Measurements from ENCODE around the gene ERBB4.

The ERBB4 gene

DNA sequence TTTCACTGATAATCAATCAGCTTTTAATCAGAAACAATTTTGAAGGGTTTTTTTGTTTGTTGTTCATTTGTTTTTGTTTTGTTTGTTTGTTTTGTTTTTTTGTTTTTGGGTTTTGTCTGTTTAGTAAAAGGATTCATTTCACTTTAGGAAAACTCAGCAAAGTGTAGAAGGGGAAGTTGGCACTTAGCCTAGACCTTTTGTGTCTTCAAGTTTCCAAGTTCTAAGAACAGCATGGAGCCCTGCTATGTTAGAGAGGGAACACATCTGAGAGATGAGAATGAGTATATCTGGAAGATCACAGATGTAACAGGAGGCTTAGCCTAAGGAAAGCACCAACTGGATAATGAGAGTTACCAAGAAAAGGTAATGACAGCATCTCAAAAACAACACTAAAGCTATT lies 501.5 kb downstream of the ERBB4 start:
- DNase-seq: peak; percentile 60

- no peak for DNase-seq
These were observed 503.6 kb downstream of the ERBB4 start for GRCh38 chr2:212034841-212035585.

DNA sequence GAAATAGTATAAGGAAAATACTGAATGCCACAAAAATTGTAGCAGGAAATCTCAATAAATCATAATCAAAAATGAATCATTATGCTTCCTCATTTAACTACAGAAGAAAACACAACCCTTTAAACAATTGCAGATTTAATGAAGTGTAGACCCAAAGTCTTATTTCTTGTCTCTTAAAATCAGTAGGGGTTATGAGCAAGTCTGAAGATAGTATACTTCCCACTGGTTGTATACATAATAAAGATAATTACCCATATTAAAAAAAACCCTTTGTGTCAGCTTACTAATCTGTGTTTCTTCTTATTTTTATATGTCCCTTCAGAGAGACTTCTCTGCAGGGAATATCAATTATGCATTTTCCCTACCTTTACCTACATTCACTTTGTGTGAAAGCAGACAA lies 504.7 kb downstream of the ERBB4 start:
- no peak for DNase-seq

GRCh38 chr2:212032536-212033219 lies 505.9 kb downstream of the ERBB4 start:
- no peak for DNase-seq

GRCh38 chr2:212032032-212032431 lies 506.6 kb downstream of the ERBB4 start:
- DNase-seq: peak; percentile 30

DNA sequence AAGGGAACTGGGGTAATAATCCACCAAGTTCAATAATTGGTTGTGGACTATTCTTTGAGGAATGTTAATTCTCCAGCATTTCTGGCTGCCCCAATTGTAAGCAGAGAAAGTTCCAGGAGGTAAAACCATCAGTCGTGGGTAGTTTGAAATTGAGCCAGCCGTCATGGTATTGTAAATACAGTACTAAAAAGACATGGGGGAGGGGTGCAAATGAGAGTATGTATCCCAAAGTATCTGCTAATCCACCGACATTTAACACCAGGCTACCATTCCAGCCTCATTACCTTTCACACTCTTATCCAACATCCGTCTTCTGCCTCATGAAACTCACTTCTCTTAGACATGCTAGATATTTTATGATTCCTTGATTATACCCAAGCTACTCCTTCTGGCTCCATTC lies 507.9 kb downstream of the ERBB4 start:
- DNase-seq: no peak

- no peak for DNase-seq
These were observed 509.7 kb downstream of the ERBB4 start for GRCh38 chr2:212028798-212029394.

DNA sequence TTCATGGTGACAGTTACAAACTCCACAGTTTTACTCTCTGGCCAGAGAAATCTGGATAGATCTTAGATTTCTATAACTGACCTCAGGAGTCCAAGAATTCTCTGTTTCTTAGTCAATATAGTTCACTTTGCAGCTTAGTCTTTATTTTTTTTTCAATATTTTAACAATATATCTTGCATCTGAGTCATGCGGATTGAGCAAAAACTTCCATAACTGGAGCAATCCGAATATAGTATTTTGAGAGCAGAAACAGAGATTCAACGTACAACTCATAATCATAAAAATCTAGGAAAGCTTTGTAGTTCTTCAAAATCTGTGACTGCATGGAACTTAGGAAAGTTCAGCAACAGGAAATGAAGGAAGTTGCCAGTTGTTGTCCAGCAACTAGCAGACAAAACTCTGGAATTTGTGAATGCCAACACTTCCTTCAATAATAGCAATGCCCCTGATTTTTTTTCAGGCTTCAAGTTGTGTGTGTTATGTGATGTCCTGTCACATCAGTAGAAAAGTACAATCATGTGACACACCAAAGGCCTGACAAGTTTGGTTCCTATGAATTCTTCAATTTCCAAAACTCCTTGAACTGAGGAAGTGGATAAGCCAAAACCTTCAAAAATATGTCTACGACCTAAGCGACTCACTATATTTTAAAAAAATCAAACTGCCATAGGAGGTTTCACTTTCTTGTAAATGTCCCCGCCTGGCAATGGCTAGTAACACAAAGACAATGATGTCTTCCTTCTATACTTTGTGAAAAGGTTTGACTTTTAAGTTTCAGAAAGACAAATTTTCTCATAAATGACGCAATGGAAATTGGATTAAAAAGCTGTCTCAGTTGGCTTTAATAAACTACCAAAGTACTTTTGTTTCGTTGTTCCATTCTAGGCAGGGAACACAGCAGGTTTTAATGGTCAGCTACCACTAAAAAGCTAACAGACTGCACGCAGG lies 510.6 kb downstream of the ERBB4 start:
- DNase-seq: no peak

DNA sequence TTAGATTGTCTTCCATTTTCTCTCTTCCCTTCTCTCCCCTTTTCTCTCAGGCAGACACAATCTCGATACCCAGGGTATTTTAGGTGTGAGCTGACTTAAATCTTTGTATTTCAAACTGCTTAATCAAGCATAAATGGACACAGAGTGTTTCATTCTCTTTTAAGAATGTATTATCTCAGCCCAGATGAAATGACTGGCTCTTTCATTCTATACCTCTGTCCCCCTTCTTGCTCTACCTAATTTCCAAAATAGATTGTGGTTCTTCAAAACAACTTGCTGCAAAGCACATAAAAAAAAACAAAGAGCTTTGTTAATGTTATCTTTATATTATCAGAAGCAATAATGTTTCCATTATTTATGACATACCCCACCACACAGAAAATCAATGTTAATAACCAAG lies 514.6 kb downstream of the ERBB4 start:
- no peak for DNase-seq

GRCh38 chr2:212022966-212023365 lies 515.6 kb downstream of the ERBB4 start:
- no peak for DNase-seq

DNA sequence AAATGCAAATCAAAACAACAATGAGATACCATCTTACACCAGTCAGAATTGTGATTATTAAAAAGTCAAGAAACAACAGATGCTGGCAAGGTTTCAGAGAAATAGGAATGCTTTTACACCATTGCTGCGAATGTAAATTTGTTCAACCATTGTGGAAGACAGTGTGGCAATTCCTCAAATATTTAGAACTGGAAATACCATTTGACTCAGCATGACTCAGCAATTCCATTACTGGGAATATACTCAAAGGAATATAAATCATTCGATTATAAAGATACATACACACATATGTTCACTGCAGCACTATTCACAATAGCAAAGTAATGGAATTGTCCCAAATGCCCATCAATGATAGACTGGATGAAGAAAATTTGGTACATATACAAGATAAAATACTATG lies 516.7 kb downstream of the ERBB4 start:
- no peak for DNase-seq

GRCh38 chr2:212015588-212015987 lies 523.0 kb downstream of the ERBB4 start:
- no peak for DNase-seq

DNA sequence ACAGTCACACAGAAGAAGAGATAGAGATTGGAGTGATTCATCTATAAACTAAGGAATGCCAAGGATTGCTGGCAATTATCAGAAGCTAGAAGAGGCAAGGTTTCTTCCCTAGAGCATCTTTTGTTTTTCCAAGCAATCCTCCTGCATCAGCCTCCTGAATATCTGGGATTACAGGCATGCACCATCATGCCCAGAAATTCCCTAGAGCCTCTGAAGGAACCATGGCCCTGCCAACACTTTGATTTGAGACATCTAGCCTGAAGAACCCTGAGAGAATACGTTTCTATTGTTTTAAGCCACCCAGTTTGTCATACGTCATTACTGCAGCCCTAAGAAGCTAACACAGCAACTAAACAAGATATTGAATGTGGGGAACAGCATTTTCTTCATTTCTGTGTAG lies 525.0 kb downstream of the ERBB4 start:
- no peak for DNase-seq

DNA sequence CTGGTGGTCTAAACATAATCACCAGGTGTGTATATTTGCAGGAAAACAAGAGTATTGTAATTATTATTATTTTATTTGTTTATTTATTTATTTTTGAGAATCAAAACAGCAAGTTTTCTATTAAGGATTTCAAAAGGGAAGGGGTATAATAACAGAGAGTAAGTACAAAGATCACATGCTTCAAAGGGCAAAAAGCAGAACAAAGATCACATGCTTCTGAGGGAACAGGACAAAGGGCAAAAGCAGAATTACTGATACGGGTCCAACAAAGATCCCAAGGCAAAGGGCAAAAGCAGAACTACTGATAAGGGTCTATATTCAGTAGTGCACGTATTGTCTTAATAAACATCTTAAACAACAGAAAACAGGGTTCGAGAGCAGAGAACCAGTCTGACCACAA lies 528.3 kb downstream of the ERBB4 start:
- DNase-seq: peak; percentile 76

DNA sequence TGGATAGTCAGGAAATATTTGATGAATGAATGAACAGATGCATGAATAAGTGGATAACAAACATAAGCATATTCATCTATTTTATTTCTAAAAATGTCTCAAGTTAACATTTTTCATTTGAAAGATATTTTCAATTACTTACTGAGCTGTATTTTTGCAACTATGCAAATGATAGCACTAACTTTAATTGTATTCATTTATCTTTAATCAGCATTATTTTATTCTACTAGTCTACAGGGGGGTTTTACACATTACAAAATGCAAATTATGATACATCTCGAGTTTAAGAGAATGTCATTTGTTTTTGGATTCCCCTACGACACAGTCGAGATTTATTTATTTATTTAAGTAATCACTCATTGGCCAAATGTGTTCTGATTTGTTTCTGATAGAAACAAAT lies 530.6 kb downstream of the ERBB4 start:
- DNase-seq: no peak

DNA sequence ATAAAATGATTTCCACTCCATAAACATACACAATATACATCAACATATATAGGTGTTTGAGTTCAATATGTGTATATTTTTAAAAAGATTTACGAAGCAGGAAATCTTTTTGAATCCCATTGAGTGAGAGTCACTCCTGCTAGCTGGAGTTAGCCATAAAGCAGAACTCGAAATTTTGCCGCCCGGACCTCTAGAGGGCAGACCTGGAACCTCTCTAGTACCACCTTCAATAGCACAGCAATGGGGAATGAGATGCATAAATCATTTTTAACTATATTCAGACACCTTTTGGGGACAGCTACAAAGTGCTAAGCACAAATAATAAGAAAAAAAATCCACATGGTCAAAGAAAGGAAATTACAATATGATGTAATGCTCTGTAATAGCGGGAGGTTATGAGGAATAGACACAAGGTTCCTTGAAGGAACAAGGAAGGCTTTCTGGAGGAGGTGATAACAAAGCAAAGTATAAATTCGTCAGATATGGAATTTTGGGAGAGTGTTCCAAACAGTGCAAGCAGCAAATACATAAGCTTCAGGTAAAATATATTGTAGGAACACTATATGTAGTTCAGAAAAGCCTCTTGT lies 533.4 kb downstream of the ERBB4 start:
- peak; percentile 82 for DNase-seq

GRCh38 chr2:212001325-212001724 lies 537.3 kb downstream of the ERBB4 start:
- DNase-seq: no peak

DNA sequence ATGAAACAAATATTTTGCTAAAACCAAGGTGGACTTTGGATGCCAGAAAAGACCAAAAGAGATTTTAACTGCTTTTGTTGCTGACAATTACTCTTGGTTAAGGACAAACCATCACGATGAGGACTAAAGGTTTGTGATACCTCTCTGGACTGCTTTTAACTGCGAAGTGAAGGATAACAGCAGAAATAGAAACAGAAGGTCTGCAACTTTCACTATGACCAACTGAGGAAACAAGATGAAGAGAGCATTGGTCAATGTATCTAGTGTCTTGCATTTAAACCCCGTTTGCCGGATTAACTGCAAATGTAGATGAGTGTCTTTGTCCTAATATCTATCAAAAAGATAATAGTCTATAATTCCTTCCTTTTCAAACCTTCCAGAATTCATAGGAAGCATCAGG lies 541.7 kb downstream of the ERBB4 start:
- no peak for DNase-seq

GRCh38 chr2:211994806-211995205 lies 543.8 kb downstream of the ERBB4 start:
- no peak for DNase-seq

- DNase-seq: no peak
These were observed 548.3 kb downstream of the ERBB4 start for GRCh38 chr2:211990335-211990734.

DNA sequence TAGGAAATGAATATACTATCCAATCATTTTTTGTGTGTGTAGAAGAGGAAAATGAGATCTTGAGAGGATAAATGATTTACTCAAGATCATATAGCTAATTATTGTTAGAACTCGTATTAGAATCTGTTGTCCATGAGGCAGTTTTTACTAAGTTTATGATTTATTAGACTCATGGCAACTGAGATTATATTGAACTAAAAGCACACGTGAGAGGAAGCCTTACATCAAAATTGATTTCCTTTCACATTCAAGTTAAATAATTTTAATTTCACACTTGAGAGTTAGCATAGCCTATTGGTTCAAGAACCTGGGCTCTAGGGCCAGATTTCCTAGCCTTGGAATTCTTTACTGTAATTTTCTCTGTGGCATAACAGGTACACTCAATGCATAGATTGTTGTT lies 552.3 kb downstream of the ERBB4 start:
- no peak for DNase-seq

DNA sequence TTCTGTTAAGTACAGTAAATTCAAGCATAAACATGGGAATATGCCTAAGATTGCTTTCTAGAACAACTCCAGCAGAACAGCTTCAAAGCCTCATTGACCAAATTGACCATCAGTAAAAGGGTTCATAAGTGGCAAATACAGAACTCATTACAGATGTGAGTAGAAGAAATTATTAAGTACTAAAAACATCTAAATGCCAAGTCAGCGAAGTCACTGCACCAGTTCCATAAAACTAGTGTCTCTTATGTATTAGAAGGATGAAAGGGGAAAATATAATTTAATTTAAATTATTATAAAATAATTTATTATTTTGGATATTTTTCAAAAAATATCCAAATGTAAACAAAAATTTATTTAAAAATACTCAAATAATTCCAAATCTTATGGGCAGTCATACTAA lies 553.2 kb downstream of the ERBB4 start:
- DNase-seq: no peak

- no peak for DNase-seq
These were observed 556.4 kb downstream of the ERBB4 start for GRCh38 chr2:211982162-211982561.

Measured in OCI-M1 (cell line).